Erythroblast (primary cell): ENCODE measurements around the gene GCN1.

Experiments
- GATA1 ChIP-seq: IDR thresholded peaks from 2 replicates; pipeline ENCODE4 v1.6.1; 2011; ENCODE audit warnings: low read depth, mild to moderate bottlenecking, control low read depth, low read length, moderate library complexity
- POLR2A ChIP-seq: IDR thresholded peaks from 2 replicates; pipeline ENCODE4 v1.6.1; 2011; ENCODE audit warnings: mild to moderate bottlenecking, low read length

DNA sequence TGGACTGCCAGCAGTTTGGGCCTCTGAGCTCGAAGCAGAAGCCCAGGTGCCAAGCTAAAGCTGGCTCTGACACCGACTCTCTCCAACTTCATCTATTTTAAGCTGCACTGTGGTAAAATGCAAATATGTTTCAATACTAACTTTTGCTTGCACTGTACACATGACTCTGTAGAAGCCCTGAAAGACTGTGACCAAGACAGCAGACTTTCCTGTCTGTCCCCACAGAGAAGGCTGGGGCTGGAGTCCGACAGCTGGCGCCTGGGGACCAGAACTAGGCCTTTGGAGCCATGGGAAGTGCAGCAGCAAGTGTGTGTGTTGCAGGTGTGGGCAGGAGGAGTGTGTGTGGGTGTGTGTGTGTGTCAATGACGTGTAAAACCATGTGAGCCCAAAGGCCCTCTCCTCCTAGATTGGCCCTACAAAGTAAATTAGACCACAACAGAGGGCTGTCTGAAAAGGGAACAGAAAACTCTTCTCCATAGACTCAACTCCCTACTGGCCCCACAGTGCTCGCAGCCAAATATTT, 61.6 kb downstream of the GCN1 start:
- TF ChIP-seq POLR2A (no peak), GATA1 (no peak)
